ENCODE measurements around the gene SMIM28.

DNA sequence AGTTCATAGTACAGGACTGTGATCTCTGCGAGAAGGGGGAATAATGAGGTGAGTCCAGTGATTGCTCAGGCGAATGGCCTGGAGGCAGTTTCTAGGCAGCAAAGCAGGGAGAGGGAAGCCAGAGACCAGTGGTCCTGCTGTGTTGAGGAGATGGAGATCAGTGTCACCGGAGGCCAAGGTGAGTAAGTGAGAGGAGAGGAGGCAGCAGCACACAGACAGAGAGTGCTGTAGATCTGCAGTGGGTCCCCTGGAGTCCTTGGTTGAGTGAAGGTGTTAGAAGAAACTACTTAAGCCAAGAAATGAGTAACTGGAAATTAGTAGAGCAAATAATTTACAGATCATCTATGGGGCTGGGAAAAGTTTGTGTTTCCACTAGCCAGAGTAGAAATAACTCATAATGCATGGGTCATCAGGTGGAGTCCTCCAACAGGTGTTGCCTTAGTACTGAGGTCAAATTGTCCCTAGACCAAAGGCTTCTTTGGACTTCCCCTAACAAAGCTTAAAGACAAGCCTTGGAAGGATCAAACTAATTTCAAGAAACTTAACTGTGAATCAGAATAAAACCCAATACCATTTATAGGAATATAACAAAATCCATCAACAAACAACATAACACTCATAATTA lies 39.9 kb downstream of the SMIM28 start:
- no peak for TF ChIP-seq SUZ12 (IDR thresholded peaks at IDR 0.05)
- no peak for TF ChIP-seq ZNF384 (IDR thresholded peaks at IDR 0.05)
- no peak for TF ChIP-seq NFRKB (IDR thresholded peaks at IDR 0.05)
- no peak for TF ChIP-seq SP1 (IDR thresholded peaks at IDR 0.05)
- no peak for TF ChIP-seq ARNT (IDR thresholded peaks at IDR 0.05)
- no peak for TF ChIP-seq TARDBP (IDR thresholded peaks at IDR 0.05)
- TF ChIP-seq FOXA1 (IDR thresholded peaks at IDR 0.05), result no peak
- TF ChIP-seq FOXM1 (IDR thresholded peaks at IDR 0.05; ENCODE audit: borderline replicate concordance), result no peak
- TF ChIP-seq HDGF (IDR thresholded peaks at IDR 0.05; ENCODE audit: borderline replicate concordance), result no peak

All from HEK293T (cell line).